GM20000 (cell line): ENCODE data around the gene GPRIN3.

ENCODE experiments used
- DNase-seq: peaks from one replicate; pipeline ENCODE4 v3.0.0; 2012; ENCODE audit warnings: low spot score
- CTCF ChIP-seq: IDR thresholded peaks from 2 replicates; pipeline ENCODE4 v1.5.1; 2012; ENCODE audit warnings: mild to moderate bottlenecking, control low read depth; ENCODE audit errors: extremely low read depth, missing control alignments

Gene GPRIN3

DNA sequence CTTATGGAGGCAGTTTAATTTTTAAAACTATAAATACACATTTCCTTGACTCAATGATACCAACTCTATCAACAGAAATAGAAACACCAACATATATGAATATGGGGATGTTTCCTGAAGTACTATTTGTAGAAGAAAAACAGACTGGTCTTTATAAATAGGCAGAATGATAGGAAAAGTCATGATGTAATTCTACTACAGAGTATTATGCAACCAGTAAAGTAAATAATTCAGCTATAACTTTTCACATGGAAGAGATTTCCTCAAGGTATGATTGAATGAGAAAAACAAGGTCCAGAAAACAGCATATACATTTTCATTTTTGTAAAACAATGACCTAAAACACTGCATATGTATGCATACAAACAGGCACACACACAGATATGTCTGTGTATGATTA lies 56.2 kb downstream of the GPRIN3 start:
- no peak for TF ChIP-seq CTCF
- no peak for DNase-seq

DNA sequence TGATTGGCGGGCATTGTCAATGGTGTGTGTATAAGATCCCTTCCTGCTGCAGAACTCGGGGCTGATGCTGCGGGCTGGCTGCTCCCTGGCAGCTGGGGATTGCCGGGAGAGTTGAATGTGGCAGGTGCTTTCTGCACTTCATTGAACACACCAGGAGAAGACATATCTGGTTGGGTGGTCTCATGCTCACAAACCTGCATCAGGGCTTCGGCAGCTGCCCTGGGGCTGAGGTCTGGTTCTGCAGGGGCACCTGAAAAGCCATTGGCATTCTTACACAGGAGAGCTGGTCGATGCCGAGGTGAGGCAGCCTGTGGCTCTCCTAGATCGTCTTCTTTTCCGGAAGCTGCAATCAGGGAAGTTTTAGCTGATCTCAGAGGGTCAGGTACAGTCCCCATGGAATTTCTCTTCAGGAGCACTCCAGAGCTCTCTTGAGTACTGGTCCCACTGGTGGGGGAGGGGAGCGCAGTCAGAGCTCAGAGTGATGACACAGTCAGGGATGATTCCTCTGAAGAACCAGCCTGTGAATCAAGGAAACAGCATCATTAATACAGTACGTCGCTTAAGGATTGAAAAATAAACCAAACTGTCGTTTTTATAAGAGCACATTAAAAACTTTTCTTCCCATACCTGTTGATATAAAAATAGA lies 57.8 kb downstream of the GPRIN3 start:
- DNase-seq: no peak
- TF ChIP-seq CTCF: no peak

DNA sequence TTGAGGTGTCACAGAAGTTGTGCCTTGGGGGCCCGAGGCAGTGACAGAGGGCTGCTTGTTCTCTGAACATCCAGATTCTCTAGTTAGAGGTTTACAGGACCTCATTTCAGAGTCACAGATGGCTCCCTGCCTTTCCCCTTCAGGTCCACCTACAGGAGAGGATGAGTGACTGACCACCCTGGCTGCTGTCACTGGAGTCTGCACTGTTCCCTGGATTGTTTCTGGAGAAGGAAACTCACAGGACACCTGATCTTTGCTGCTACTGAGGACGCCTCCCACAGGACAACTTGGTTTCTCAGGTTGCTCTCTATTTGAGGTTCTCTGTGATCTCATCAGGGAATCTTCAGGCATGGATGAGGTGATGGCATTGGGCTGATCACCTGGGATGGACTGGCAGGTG lies 58.3 kb downstream of the GPRIN3 start:
- TF ChIP-seq CTCF: no peak
- no peak for DNase-seq

DNA sequence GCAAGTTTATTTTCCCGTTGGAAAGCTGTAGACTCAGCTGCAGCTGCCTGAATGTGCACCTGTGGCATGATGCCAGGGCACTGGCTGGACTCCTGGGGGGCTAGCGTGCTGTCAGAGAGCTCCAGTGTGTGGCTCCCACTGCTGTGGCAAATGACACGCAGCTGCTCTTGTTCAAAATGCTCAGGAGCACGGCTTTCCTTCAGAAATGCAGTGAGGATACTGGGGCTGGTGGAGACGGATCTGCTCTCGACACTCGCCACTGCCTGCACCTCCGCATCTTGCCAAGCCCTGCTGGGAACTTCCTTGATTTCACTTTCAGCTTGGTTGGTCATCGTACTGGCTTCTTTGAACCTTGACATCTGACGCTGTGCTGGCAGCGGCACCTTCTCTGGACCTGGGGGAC lies 58.7 kb downstream of the GPRIN3 start:
- no peak for TF ChIP-seq CTCF
- no peak for DNase-seq

GRCh38 chr4:89247951-89248350 lies 59.6 kb downstream of the GPRIN3 start:
- no peak for TF ChIP-seq CTCF
- DNase-seq: no peak

- no peak for DNase-seq
These were observed 62.1 kb downstream of the GPRIN3 start for GRCh38 chr4:89245459-89245858.

GRCh38 chr4:89243733-89244252 lies 63.8 kb downstream of the GPRIN3 start:
- DNase-seq: no peak
- no peak for TF ChIP-seq CTCF

More at GRCh38 chr4:89245459-89245858, 62.1 kb downstream of the GPRIN3 start:
- no peak for TF ChIP-seq CTCF
